Measurements from ENCODE around the gene ABL2. TPM values are rescaled to one million over a fixed set of nuclear protein-coding genes. Genes with fewer than 3 reads are reported as not detected.
"Not testable (repeated sequence)": the region's sequence is repeated elsewhere in the genome, so short reads cannot be mapped to it uniquely, and the experiment has no call there.

Gene ABL2
- total and polyA plus RNA-seq, 3 experiments from 2014 or later = 1.4 to 7.2 (median 6.7) TPM

DNA sequence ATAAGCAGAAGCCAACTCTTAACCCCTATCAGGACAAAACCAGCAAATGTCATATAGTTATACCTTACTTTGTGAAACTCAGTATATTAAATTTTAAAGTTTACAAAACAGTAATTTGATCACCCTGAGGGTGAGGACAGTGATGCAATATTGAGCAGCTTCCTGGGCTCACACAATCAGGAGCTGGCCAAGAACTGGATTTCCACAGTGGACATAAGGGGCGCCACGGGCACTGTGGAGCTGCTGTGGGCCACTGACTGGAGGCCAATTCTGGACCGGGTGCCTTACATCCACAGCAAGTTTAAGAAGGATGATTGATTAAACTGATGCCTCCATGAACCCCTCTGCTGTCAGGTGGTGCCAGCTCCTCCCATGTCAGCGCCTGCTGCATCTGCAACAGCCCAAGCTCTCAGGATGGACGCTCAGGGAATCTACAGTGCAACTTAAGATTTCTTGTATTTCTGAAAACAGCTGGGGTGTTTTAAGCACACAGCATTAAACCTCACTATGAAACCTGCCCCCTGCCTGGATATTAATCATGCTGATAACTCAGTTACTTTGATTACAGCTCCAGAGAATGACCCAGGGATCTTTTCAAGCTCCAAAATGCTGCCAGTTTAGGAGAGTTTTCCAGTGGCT is 91.7 kb downstream of the ABL2 start:
- no peaks in the 10 kb centered on the region for H3K36me3 ChIP-seq (ENCODE audit: insufficient read depth, low read length)
- no peak overlapping the region for H3K4me3 Mint-ChIP-seq
- H3K4me3 ChIP-seq (ENCODE audit: low read length) = no peak overlapping the region
- H3K4me1 ChIP-seq (ENCODE audit: insufficient read depth, low read length) = peaks cover 9% of the 10 kb centered on the region
- H3K36me3 Mint-ChIP-seq = peaks cover 0 to 9% (median 0%) of the 10 kb centered on the region in 3 donors
- ChIA-PET CTCF (no interaction called here), POLR2A (no interaction called here)
- no peak overlapping the region for H3K27ac ChIP-seq (ENCODE audit: low read depth, low read length)
- peak overlapping the region in 1 of 8 donors; percentile 6 for H3K27ac Mint-ChIP-seq
- H3K9me3 Mint-ChIP-seq = no peaks in the 10 kb centered on the region
- H3K4me1 Mint-ChIP-seq = peaks cover 13 to 21% (median 17%) of the 10 kb centered on the region in 3 donors
- H3K27me3 ChIP-seq (ENCODE audit: insufficient read depth, low read length, poor library complexity, severe bottlenecking) = no peaks in the 10 kb centered on the region
- no peak for DNase-seq
- no peaks in the 10 kb centered on the region for H3K9me3 ChIP-seq (ENCODE audit: low read length)
- peaks cover 0 to 1% of the 10 kb centered on the region in 2 donors for H3K27me3 Mint-ChIP-seq

DNA sequence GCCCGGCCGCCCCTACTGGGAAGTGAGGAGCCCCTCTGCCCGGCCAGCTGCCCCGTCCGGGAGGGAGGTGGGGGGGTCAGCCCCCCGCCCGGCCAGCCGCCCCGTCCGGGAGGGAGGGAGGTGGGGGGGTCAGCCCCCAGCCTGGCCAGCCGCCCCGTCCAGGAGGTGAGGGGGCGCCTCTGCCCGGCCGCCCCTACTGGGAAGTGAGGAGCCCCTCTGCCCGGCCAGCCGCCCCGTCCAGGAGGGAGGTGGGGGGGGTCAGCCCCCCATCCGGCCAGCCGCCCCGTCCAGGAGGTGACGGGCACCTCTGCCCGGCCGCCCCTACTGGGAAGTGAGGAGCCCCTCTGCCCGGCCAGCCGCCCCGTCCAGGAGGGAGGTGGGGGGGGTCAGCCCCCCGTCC is 93.8 kb downstream of the ABL2 start:
- DNase-seq; H3K27me3 ChIP-seq (ENCODE audit: insufficient read depth, low read length, poor library complexity, severe bottlenecking); H3K4me1 ChIP-seq (ENCODE audit: insufficient read depth, low read length); H3K36me3 Mint-ChIP-seq; CTCF ChIA-PET; POLR2A ChIA-PET; H3K36me3 ChIP-seq (ENCODE audit: insufficient read depth, low read length); H3K27ac Mint-ChIP-seq; H3K4me3 Mint-ChIP-seq; H3K4me3 ChIP-seq (ENCODE audit: low read length); H3K9me3 ChIP-seq (ENCODE audit: low read length); H3K27ac ChIP-seq (ENCODE audit: low read depth, low read length); H3K27me3 Mint-ChIP-seq; H3K9me3 Mint-ChIP-seq: not testable (repeated sequence)
- peaks cover 3 to 11% (median 3%) of the 10 kb centered on the region in 3 donors for H3K4me1 Mint-ChIP-seq

GRCh38 chr1:179135168-179135567 is 94.3 kb downstream of the ABL2 start:
- H3K9me3 Mint-ChIP-seq; POLR2A ChIA-PET; H3K4me1 ChIP-seq (ENCODE audit: insufficient read depth, low read length); H3K36me3 ChIP-seq (ENCODE audit: insufficient read depth, low read length); H3K27ac Mint-ChIP-seq; H3K27me3 ChIP-seq (ENCODE audit: insufficient read depth, low read length, poor library complexity, severe bottlenecking); H3K4me3 Mint-ChIP-seq; CTCF ChIA-PET; H3K9me3 ChIP-seq (ENCODE audit: low read length); H3K4me3 ChIP-seq (ENCODE audit: low read length); H3K27me3 Mint-ChIP-seq; H3K36me3 Mint-ChIP-seq; H3K27ac ChIP-seq (ENCODE audit: low read depth, low read length); DNase-seq: not testable (repeated sequence)
- H3K4me1 Mint-ChIP-seq = peaks cover 4 to 13% (median 8%) of the 10 kb centered on the region in 3 donors

GRCh38 chr1:179129702-179130473 is 99.6 kb downstream of the ABL2 start:
- DNase-seq = peak in 2 of 5 donors; percentile 64 to 67
- Histone ChIP-seq H3K4me3 (ENCODE audit: low read length) (peak overlapping the region; percentile 57), H3K36me3 (ENCODE audit: insufficient read depth, low read length) (no peaks in the 10 kb centered on the region), H3K27ac (ENCODE audit: low read depth, low read length) (peak overlapping the region; percentile 56), H3K27me3 (ENCODE audit: insufficient read depth, low read length, poor library complexity, severe bottlenecking) (no peaks in the 10 kb centered on the region), H3K9me3 (ENCODE audit: low read length) (no peaks in the 10 kb centered on the region), H3K4me1 (ENCODE audit: insufficient read depth, low read length) (peaks cover 19% of the 10 kb centered on the region)
- ChIA-PET POLR2A (interaction anchor here (0.6 to 1.0 kb wide), 2 partner anchors 15 to 878 kb away, joined by 3 to 4 read pairs; no protein-coding TSS in a partner anchor), CTCF (interaction anchor here (1.4 to 2.0 kb wide), 2 partner anchors 9 to 51 kb away, joined by 3 to 10 read pairs; no protein-coding TSS in a partner anchor)
- Mint-ChIP-seq H3K4me3 (peak overlapping the region; percentile 72 to 93 (median 81)), H3K27ac (peak overlapping the region; percentile 85 to 99 (median 94)), H3K36me3 (peaks cover 0 to 13% (median 6%) of the 10 kb centered on the region in 3 donors), H3K9me3 (no peaks in the 10 kb centered on the region), H3K4me1 (peaks cover 10 to 22% (median 19%) of the 10 kb centered on the region in 3 donors), H3K27me3 (no peaks in the 10 kb centered on the region)

DNA sequence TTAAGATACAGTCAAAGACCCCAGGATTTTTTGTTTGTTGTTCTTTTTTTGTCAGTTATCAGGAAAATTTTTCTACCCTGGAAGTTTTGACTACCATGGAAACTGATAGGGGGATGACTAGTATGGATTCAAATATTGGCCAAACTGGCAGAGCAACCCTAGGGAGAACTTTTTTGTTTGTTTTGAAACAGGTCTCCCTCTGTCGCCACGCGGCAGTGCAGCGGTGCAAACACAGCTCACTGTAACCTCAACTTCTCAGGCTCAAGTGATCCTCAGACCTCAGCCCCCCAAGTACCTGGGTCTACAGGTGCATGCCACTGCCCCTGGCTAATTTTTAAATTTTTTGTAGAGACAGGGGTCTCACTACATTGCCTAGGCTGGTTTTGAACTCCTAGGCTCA is 101.0 kb downstream of the ABL2 start:
- peak overlapping the region in 2 of 8 donors; percentile 10 to 47 for H3K27ac Mint-ChIP-seq
- CTCF ChIA-PET = no interaction called here
- H3K9me3 Mint-ChIP-seq = no peaks in the 10 kb centered on the region
- Histone ChIP-seq H3K4me1 (ENCODE audit: insufficient read depth, low read length) (peaks cover 19% of the 10 kb centered on the region), H3K36me3 (ENCODE audit: insufficient read depth, low read length) (no peaks in the 10 kb centered on the region), H3K27ac (ENCODE audit: low read depth, low read length) (no peak overlapping the region), H3K9me3 (ENCODE audit: low read length) (no peaks in the 10 kb centered on the region), H3K27me3 (ENCODE audit: insufficient read depth, low read length, poor library complexity, severe bottlenecking) (no peaks in the 10 kb centered on the region), H3K4me3 (ENCODE audit: low read length) (no peak overlapping the region)
- no peak for DNase-seq
- H3K4me3 Mint-ChIP-seq = no peak overlapping the region
- POLR2A ChIA-PET = interaction anchor here (0.7 kb wide), 1 partner anchor 27 kb away, joined by 4 read pairs; no protein-coding TSS in a partner anchor
- no peaks in the 10 kb centered on the region for H3K27me3 Mint-ChIP-seq
- H3K36me3 Mint-ChIP-seq = peaks cover 0 to 21% (median 6%) of the 10 kb centered on the region in 3 donors
- peaks cover 10 to 22% (median 19%) of the 10 kb centered on the region in 3 donors for H3K4me1 Mint-ChIP-seq

GRCh38 chr1:179127163-179127895 is 102.1 kb downstream of the ABL2 start:
- ChIA-PET POLR2A (interaction anchor here (0.5 to 0.6 kb wide), 2 partner anchors 113 to 239 kb away, joined by 3 read pairs; no protein-coding TSS in a partner anchor), CTCF (no interaction called here)
- Histone ChIP-seq H3K4me3 (ENCODE audit: low read length) (no peak overlapping the region), H3K4me1 (ENCODE audit: insufficient read depth, low read length) (peaks cover 19% of the 10 kb centered on the region), H3K36me3 (ENCODE audit: insufficient read depth, low read length) (no peaks in the 10 kb centered on the region), H3K27me3 (ENCODE audit: insufficient read depth, low read length, poor library complexity, severe bottlenecking) (no peaks in the 10 kb centered on the region), H3K9me3 (ENCODE audit: low read length) (no peaks in the 10 kb centered on the region), H3K27ac (ENCODE audit: low read depth, low read length) (no peak overlapping the region)
- peak overlapping the region in 1 of 7 donors; percentile 42 for H3K4me3 Mint-ChIP-seq
- H3K9me3 Mint-ChIP-seq = no peaks in the 10 kb centered on the region
- peak overlapping the region in 2 of 8 donors; percentile 1 to 29 for H3K27ac Mint-ChIP-seq
- no peaks in the 10 kb centered on the region for H3K27me3 Mint-ChIP-seq
- DNase-seq = no peak
- peaks cover 0 to 26% (median 6%) of the 10 kb centered on the region in 3 donors for H3K36me3 Mint-ChIP-seq
- peaks cover 10 to 22% (median 19%) of the 10 kb centered on the region in 3 donors for H3K4me1 Mint-ChIP-seq

- ChIA-PET POLR2A (interaction anchor here (0.5 to 0.6 kb wide), 2 partner anchors 114 to 240 kb away, joined by 3 read pairs; no protein-coding TSS in a partner anchor), CTCF (interaction anchor here (0.9 kb wide), 1 partner anchor 244 kb away, joined by 3 read pairs; no protein-coding TSS in a partner anchor)
- no peak overlapping the region for H3K27ac Mint-ChIP-seq
Measured at GRCh38 chr1:179126338-179127060, 103.0 kb downstream of the ABL2 start.

More at GRCh38 chr1:179126338-179127060, 103.0 kb downstream of the ABL2 start:
- H3K9me3 Mint-ChIP-seq = no peaks in the 10 kb centered on the region
- Histone ChIP-seq H3K27ac (ENCODE audit: low read depth, low read length) (no peak overlapping the region), H3K4me3 (ENCODE audit: low read length) (no peak overlapping the region), H3K9me3 (ENCODE audit: low read length) (no peaks in the 10 kb centered on the region), H3K27me3 (ENCODE audit: insufficient read depth, low read length, poor library complexity, severe bottlenecking) (no peaks in the 10 kb centered on the region), H3K4me1 (ENCODE audit: insufficient read depth, low read length) (peaks cover 19% of the 10 kb centered on the region), H3K36me3 (ENCODE audit: insufficient read depth, low read length) (peaks cover under 1% of the 10 kb centered on the region)
- peaks cover 10 to 22% (median 19%) of the 10 kb centered on the region in 3 donors for H3K4me1 Mint-ChIP-seq
- no peak overlapping the region for H3K4me3 Mint-ChIP-seq
- H3K36me3 Mint-ChIP-seq = peaks cover 0 to 27% (median 6%) of the 10 kb centered on the region in 3 donors
- DNase-seq = no peak
- no peaks in the 10 kb centered on the region for H3K27me3 Mint-ChIP-seq
